ENCODE measurements around the gene LSMEM2.

Gene LSMEM2

GRCh38 chr3:50278880-50279224 lies at the start of gene LSMEM2:
LSMEM2 (plus strand) TSS chr3:50279087; CDS start chr3:50279114, 27 bp downstream.
- H3K4me1 ChIP-seq (ENCODE audit: control insufficient read depth, insufficient read depth, low read length): no peaks in the 10 kb centered on the region
- H3K36me3 ChIP-seq (ENCODE audit: control insufficient read depth, insufficient read depth, low read length, severe bottlenecking): no peaks in the 10 kb centered on the region
- H3K9me3 ChIP-seq (ENCODE audit: control insufficient read depth, low read length): no peaks in the 10 kb centered on the region
- no peak within 1 kb of the TSS for H3K9ac ChIP-seq (ENCODE audit: low read length)
- H3K4me3 ChIP-seq (ENCODE audit: low read length): no peak within 1 kb of the TSS
- DNase-seq (ENCODE audit: low read depth): no peak
- peaks cover 4% of the 10 kb centered on the region for H3K27me3 ChIP-seq (replicated peaks; ENCODE audit: control insufficient read depth, insufficient read depth, low read length)

GRCh38 chr3:50229490-50229889 lies 49.4 kb upstream of the LSMEM2 start:
- peaks cover 4% of the 10 kb centered on the region for H3K27me3 ChIP-seq (replicated peaks; ENCODE audit: control insufficient read depth, insufficient read depth, low read length)
- H3K9me3 ChIP-seq (ENCODE audit: control insufficient read depth, low read length): no peaks in the 10 kb centered on the region
- H3K4me3 ChIP-seq (ENCODE audit: low read length): no peak overlapping the region
- no peak for DNase-seq (ENCODE audit: low read depth)
- no peaks in the 10 kb centered on the region for H3K36me3 ChIP-seq (ENCODE audit: control insufficient read depth, insufficient read depth, low read length, severe bottlenecking)
- H3K4me1 ChIP-seq (ENCODE audit: control insufficient read depth, insufficient read depth, low read length): peaks cover 10% of the 10 kb centered on the region
- no peak overlapping the region for H3K9ac ChIP-seq (ENCODE audit: low read length)

- H3K9ac ChIP-seq (ENCODE audit: low read length): no peak overlapping the region
These were observed 48.6 kb upstream of the LSMEM2 start for GRCh38 chr3:50230104-50230793.

GRCh38 chr3:50230794-50231125 lies 48.1 kb upstream of the LSMEM2 start:
- H3K4me1 ChIP-seq (ENCODE audit: control insufficient read depth, insufficient read depth, low read length): peaks cover 17% of the 10 kb centered on the region
- H3K9ac ChIP-seq (ENCODE audit: low read length): no peak overlapping the region
- no peak for DNase-seq (ENCODE audit: low read depth)
- no peak overlapping the region for H3K4me3 ChIP-seq (ENCODE audit: low read length)
- no peaks in the 10 kb centered on the region for H3K9me3 ChIP-seq (ENCODE audit: control insufficient read depth, low read length)
- no peaks in the 10 kb centered on the region for H3K36me3 ChIP-seq (ENCODE audit: control insufficient read depth, insufficient read depth, low read length, severe bottlenecking)
- H3K27me3 ChIP-seq (replicated peaks; ENCODE audit: control insufficient read depth, insufficient read depth, low read length): no peaks in the 10 kb centered on the region

More at GRCh38 chr3:50230104-50230793, 48.6 kb upstream of the LSMEM2 start:
- no peaks in the 10 kb centered on the region for H3K36me3 ChIP-seq (ENCODE audit: control insufficient read depth, insufficient read depth, low read length, severe bottlenecking)
- peaks cover 14% of the 10 kb centered on the region for H3K4me1 ChIP-seq (ENCODE audit: control insufficient read depth, insufficient read depth, low read length)
- H3K9me3 ChIP-seq (ENCODE audit: control insufficient read depth, low read length): no peaks in the 10 kb centered on the region
- peaks cover 3% of the 10 kb centered on the region for H3K27me3 ChIP-seq (replicated peaks; ENCODE audit: control insufficient read depth, insufficient read depth, low read length)
- no peak overlapping the region for H3K4me3 ChIP-seq (ENCODE audit: low read length)
- DNase-seq (ENCODE audit: low read depth): no peak

GRCh38 chr3:50231581-50231980 lies 47.3 kb upstream of the LSMEM2 start:
- Histone ChIP-seq H3K9ac (ENCODE audit: low read length) (no peak overlapping the region), H3K9me3 (ENCODE audit: control insufficient read depth, low read length) (no peaks in the 10 kb centered on the region), H3K36me3 (ENCODE audit: control insufficient read depth, insufficient read depth, low read length, severe bottlenecking) (no peaks in the 10 kb centered on the region), H3K4me3 (ENCODE audit: low read length) (no peak overlapping the region), H3K4me1 (ENCODE audit: control insufficient read depth, insufficient read depth, low read length) (peaks cover 17% of the 10 kb centered on the region), H3K27me3 (replicated peaks; ENCODE audit: control insufficient read depth, insufficient read depth, low read length) (no peaks in the 10 kb centered on the region)
- DNase-seq (ENCODE audit: low read depth): no peak

GRCh38 chr3:50232303-50232702 lies 46.6 kb upstream of the LSMEM2 start:
- no peak overlapping the region for H3K4me3 ChIP-seq (ENCODE audit: low read length)
- no peak for DNase-seq (ENCODE audit: low read depth)
- no peak overlapping the region for H3K9ac ChIP-seq (ENCODE audit: low read length)
- peaks cover 14% of the 10 kb centered on the region for H3K4me1 ChIP-seq (ENCODE audit: control insufficient read depth, insufficient read depth, low read length)
- H3K36me3 ChIP-seq (ENCODE audit: control insufficient read depth, insufficient read depth, low read length, severe bottlenecking): no peaks in the 10 kb centered on the region
- no peaks in the 10 kb centered on the region for H3K9me3 ChIP-seq (ENCODE audit: control insufficient read depth, low read length)
- no peaks in the 10 kb centered on the region for H3K27me3 ChIP-seq (replicated peaks; ENCODE audit: control insufficient read depth, insufficient read depth, low read length)

GRCh38 chr3:50233176-50233575 lies 45.7 kb upstream of the LSMEM2 start:
- H3K9me3 ChIP-seq (ENCODE audit: control insufficient read depth, low read length): no peaks in the 10 kb centered on the region
- peaks cover 13% of the 10 kb centered on the region for H3K4me1 ChIP-seq (ENCODE audit: control insufficient read depth, insufficient read depth, low read length)
- no peak overlapping the region for H3K4me3 ChIP-seq (ENCODE audit: low read length)
- no peak overlapping the region for H3K9ac ChIP-seq (ENCODE audit: low read length)
- no peaks in the 10 kb centered on the region for H3K27me3 ChIP-seq (replicated peaks; ENCODE audit: control insufficient read depth, insufficient read depth, low read length)
- no peaks in the 10 kb centered on the region for H3K36me3 ChIP-seq (ENCODE audit: control insufficient read depth, insufficient read depth, low read length, severe bottlenecking)
- no peak for DNase-seq (ENCODE audit: low read depth)

GRCh38 chr3:50235716-50236483 lies 43.0 kb upstream of the LSMEM2 start, which contains the start of gene GNAI2:
GNAI2 (plus strand) TSS chr3:50236204; CDS start chr3:50236336, 132 bp downstream.
- DNase-seq (ENCODE audit: low read depth): peak; percentile 100
- Histone ChIP-seq H3K9ac (ENCODE audit: low read length) (peak within 1 kb of the TSS; percentile 96), H3K4me1 (ENCODE audit: control insufficient read depth, insufficient read depth, low read length) (peaks cover 25% of the 10 kb centered on the region)

GRCh38 chr3:50236484-50237132 lies 42.3 kb upstream of the LSMEM2 start:
- peak overlapping the region; percentile 96 for H3K9ac ChIP-seq (ENCODE audit: low read length)
- H3K9me3 ChIP-seq (ENCODE audit: control insufficient read depth, low read length): no peaks in the 10 kb centered on the region
- peak overlapping the region; percentile 94 for H3K4me3 ChIP-seq (ENCODE audit: low read length)
- H3K27me3 ChIP-seq (replicated peaks; ENCODE audit: control insufficient read depth, insufficient read depth, low read length): no peaks in the 10 kb centered on the region
- DNase-seq (ENCODE audit: low read depth): peak; percentile 21
- H3K4me1 ChIP-seq (ENCODE audit: control insufficient read depth, insufficient read depth, low read length): peaks cover 25% of the 10 kb centered on the region
- H3K36me3 ChIP-seq (ENCODE audit: control insufficient read depth, insufficient read depth, low read length, severe bottlenecking): no peaks in the 10 kb centered on the region

More at GRCh38 chr3:50235716-50236483, 43.0 kb upstream of the LSMEM2 start, which contains the start of gene GNAI2:
- H3K36me3 ChIP-seq (ENCODE audit: control insufficient read depth, insufficient read depth, low read length, severe bottlenecking): no peaks in the 10 kb centered on the region
- peak within 1 kb of the TSS; percentile 94 for H3K4me3 ChIP-seq (ENCODE audit: low read length)
- no peaks in the 10 kb centered on the region for H3K9me3 ChIP-seq (ENCODE audit: control insufficient read depth, low read length)
- no peaks in the 10 kb centered on the region for H3K27me3 ChIP-seq (replicated peaks; ENCODE audit: control insufficient read depth, insufficient read depth, low read length)

GRCh38 chr3:50237133-50237651 lies 41.7 kb upstream of the LSMEM2 start:
- peak overlapping the region; percentile 94 for H3K4me3 ChIP-seq (ENCODE audit: low read length)
- DNase-seq (ENCODE audit: low read depth): peak; percentile 59
- peak overlapping the region; percentile 96 for H3K9ac ChIP-seq (ENCODE audit: low read length)
- peaks cover 25% of the 10 kb centered on the region for H3K4me1 ChIP-seq (ENCODE audit: control insufficient read depth, insufficient read depth, low read length)
- H3K36me3 ChIP-seq (ENCODE audit: control insufficient read depth, insufficient read depth, low read length, severe bottlenecking): no peaks in the 10 kb centered on the region
- H3K27me3 ChIP-seq (replicated peaks; ENCODE audit: control insufficient read depth, insufficient read depth, low read length): no peaks in the 10 kb centered on the region
- H3K9me3 ChIP-seq (ENCODE audit: control insufficient read depth, low read length): no peaks in the 10 kb centered on the region
